GM23338 (cell line): ENCODE measurements around the gene KAZALD1. TPM values are rescaled to one million over a fixed set of nuclear protein-coding genes. Genes with fewer than 3 reads are reported as not detected.

ENCODE experiments used
- ATAC-seq: fragments of 200-7000 bp; cut with Tn5 transposase; 3 replicates; pipeline ENCODE4 v1.9.1; 2020
- DNase-seq: peaks from one replicate; pipeline ENCODE4 v3.0.0-alpha.2; 2015; ENCODE audit warnings: low spot score
- H2AFZ ChIP-seq: fragments of 200-600 bp; sonication (generic); 2 replicates; pipeline ENCODE4 v1.8.0; 2016; ENCODE audit warnings: antibody characterized with exemption, mild to moderate bottlenecking, moderate library complexity
- H3F3A ChIP-seq: fragments of 200-600 bp; sonication (generic); replicated peaks from 2 replicates; pipeline ENCODE4 v1.8.0; 2017; ENCODE audit warnings: antibody characterized with exemption, mixed run types, low read depth
- H3K27ac ChIP-seq: fragments of 200-600 bp; sonication (generic); 2 replicates; pipeline ENCODE4 v1.6.1; 2016; ENCODE audit warnings: low read depth
- H3K27me3 ChIP-seq: fragments of 200-600 bp; sonication (generic); 2 replicates; pipeline ENCODE4 v1.8.0; 2016; ENCODE audit warnings: mild to moderate bottlenecking, mixed run types, moderate library complexity; ENCODE audit not compliant: insufficient read depth
- H3K36me3 ChIP-seq: fragments of 200-600 bp; sonication (generic); 2 replicates; pipeline ENCODE4 v1.8.0; 2016; ENCODE audit warnings: mild to moderate bottlenecking; ENCODE audit not compliant: insufficient read depth
- H3K4me1 ChIP-seq: fragments of 200-600 bp; sonication (generic); 2 replicates; pipeline ENCODE4 v1.8.0; 2016; ENCODE audit warnings: mild to moderate bottlenecking, moderate library complexity; ENCODE audit not compliant: insufficient read depth
- H3K4me2 ChIP-seq: fragments of 200-600 bp; sonication (generic); 2 replicates; pipeline ENCODE4 v1.7.1; 2017; ENCODE audit warnings: mixed run types
- H3K4me3 ChIP-seq: fragments of 200-600 bp; sonication (generic); 2 replicates; pipeline ENCODE4 v1.6.1; 2016; ENCODE audit warnings: mixed run types
- H3K79me2 ChIP-seq: fragments of 200-600 bp; sonication (generic); replicated peaks from 2 replicates; pipeline ENCODE4 v1.8.0; 2017; ENCODE audit warnings: mild to moderate bottlenecking; ENCODE audit not compliant: insufficient read depth
- H3K9me2 ChIP-seq: fragments of 200-600 bp; sonication (generic); 2 replicates; pipeline ENCODE4 v1.8.0; 2017; ENCODE audit not compliant: insufficient read depth
- H4K20me1 ChIP-seq: fragments of 200-600 bp; sonication (generic); replicated peaks from 2 replicates; pipeline ENCODE4 v1.8.0; 2017; ENCODE audit warnings: mild to moderate bottlenecking; ENCODE audit not compliant: insufficient read depth
- H3K27ac Mint-ChIP-seq: 2 replicates; pipeline ENCODE4 v1.8.0; 2020; ENCODE audit warnings: inconsistent platforms, mild to moderate bottlenecking, moderate library complexity, mixed read lengths
- H3K27me3 Mint-ChIP-seq: 3 replicates; pipeline ENCODE4 v1.8.0; 2022; ENCODE audit warnings: low read depth, mild to moderate bottlenecking, moderate library complexity, mixed read lengths, inconsistent platforms; ENCODE audit not compliant: insufficient read depth, poor library complexity
- H3K36me3 Mint-ChIP-seq: 3 replicates; pipeline ENCODE4 v1.8.0; 2021; ENCODE audit warnings: low read depth, mild to moderate bottlenecking, inconsistent platforms, moderate library complexity, mixed read lengths
- H3K4me1 Mint-ChIP-seq: 3 replicates; pipeline ENCODE4 v1.8.0; 2020; ENCODE audit warnings: mild to moderate bottlenecking, inconsistent platforms, mixed read lengths
- H3K4me3 Mint-ChIP-seq: 3 replicates; pipeline ENCODE4 v1.8.0; 2021; ENCODE audit warnings: moderate library complexity, mild to moderate bottlenecking, inconsistent platforms, mixed read lengths
- H3K9me3 Mint-ChIP-seq: 3 replicates; pipeline ENCODE4 v1.8.0; 2020; ENCODE audit warnings: moderate library complexity, mild to moderate bottlenecking, inconsistent platforms, mixed read lengths
- CREB1 ChIP-seq: fragments of 250-450 bp; sonication (Bioruptor Pico); IDR thresholded peaks from 2 replicates; pipeline ENCODE4 v1.5.0; 2020; ENCODE audit warnings: low read depth, mild to moderate bottlenecking, moderate library complexity
- ETS1 ChIP-seq: IDR thresholded peaks from 2 replicates; pipeline ENCODE4 v1.6.1; 2016; ENCODE audit warnings: antibody characterized with exemption
- EZH2 ChIP-seq: fragments of 200-600 bp; sonication (generic); IDR thresholded peaks from one replicate; pipeline ENCODE4 v1.8.0; 2017; ENCODE audit warnings: antibody characterized with exemption, mild to moderate bottlenecking, low read depth; ENCODE audit not compliant: unreplicated experiment
- JUNB ChIP-seq: IDR thresholded peaks from one replicate; pipeline ENCODE4 v1.6.1; 2016; ENCODE audit warnings: antibody characterized with exemption; ENCODE audit not compliant: unreplicated experiment
- NANOG ChIP-seq: IDR thresholded peaks from 2 replicates; pipeline ENCODE4 v1.6.1; 2016; ENCODE audit warnings: antibody characterized with exemption, borderline replicate concordance
- POLR2AphosphoS5 ChIP-seq: IDR thresholded peaks from 2 replicates; pipeline ENCODE4 v1.6.1; 2016; ENCODE audit warnings: antibody characterized with exemption, low read depth
- STAT1 ChIP-seq: IDR thresholded peaks from one replicate; pipeline ENCODE4 v1.6.1; 2016; ENCODE audit warnings: antibody characterized with exemption; ENCODE audit not compliant: unreplicated experiment
- ZNF331 ChIP-seq: fragments of 250-450 bp; sonication (Bioruptor Pico); IDR thresholded peaks from 2 replicates; pipeline ENCODE4 v1.5.0; 2020; ENCODE audit warnings: low read depth, mild to moderate bottlenecking, moderate library complexity
- long read RNA-seq: library from polyadenylated mRNA; unstranded; transcript quantifications from one replicate; pipeline ENCODE4 v2.0.0, GENCODE V29; 2020; ENCODE audit not compliant: unreplicated experiment
- polyA plus RNA-seq: library from polyadenylated mRNA; unstranded; fragments of >200 nt; fragmentation: Nextera tagmentation; extraction: Ambion mirVana; gene quantifications from 2 replicates; pipeline ENCODE4 v1.2.1, GENCODE V29; 2016
- total RNA-seq: library from RNA; depleted of rRNA; stranded (reverse); fragments of >200 nt; shearing (Covaris generic); gene quantifications from 2 replicates; pipeline ENCODE4 v1.2.3, GENCODE V29; 2014; rRNA removed
- TF ChIP-seq, protein P1 (sequence below), 2 experiments: fragments of 200-600 bp in 1 of 2; sonication (generic) in 1 of 2; conservative IDR thresholded peaks; 2 replicates each; pipeline versions ENCODE4 v1.5.1 to v1.6.1; 2016 to 2017; ENCODE audit warnings: antibody characterized with exemption in 2 of 2, low read depth in 2 of 2, mild to moderate bottlenecking in 2 of 2, moderate library complexity in 1 of 2

The KAZALD1 gene
- total RNA-seq (1.2 and 1.3 TPM in 2 replicates), polyA plus RNA-seq (0.27 and 0.75 TPM in 2 replicates)
- long read RNA-seq: 0 reads

GRCh38 chr10:101061624-101062231, at the start of gene KAZALD1:
Gene KAZALD1, plus strand, starts transcription at chr10:101061989. Its CDS starts 604 bp downstream, at chr10:101062593.
- Histone ChIP-seq H3K36me3 (no peaks in the 10 kb centered on the region), H3K79me2 (peaks cover 12% of the 10 kb centered on the region; the same call in 1 of the 2 replicates), H2AFZ (peak within 1 kb of the TSS; percentile 99), H3K4me2 (peak within 1 kb of the TSS; percentile 93), H3K4me1 (peaks cover 37% of the 10 kb centered on the region), H3K27me3 (peaks cover 57% of the 10 kb centered on the region), H3F3A (peaks cover 21% of the 10 kb centered on the region; the same call in 1 of the 2 replicates), H3K9me2 (no peaks in the 10 kb centered on the region), H3K4me3 (peak within 1 kb of the TSS; percentile 87), H3K27ac (peak within 1 kb of the TSS; percentile 88; the same call in 1 of the 2 replicates), H4K20me1 (peaks cover 20% of the 10 kb centered on the region)
- TF ChIP-seq ZNF331 (CRISPR knock-in tag): no peak
- TF ChIP-seq ETS1: no peak
- peak; percentile 74 for TF ChIP-seq EZH2
- TF ChIP-seq JUNB: no peak
- TF ChIP-seq POLR2AphosphoS5: no peak
- TF ChIP-seq CREB1 (CRISPR knock-in tag): no peak
- H3K27me3 Mint-ChIP-seq: peaks cover 66% of the 10 kb centered on the region
- DNase-seq (peak; percentile 79), ATAC-seq (peak; percentile 29)
- H3K36me3 Mint-ChIP-seq: no peaks in the 10 kb centered on the region
- peaks cover 2% of the 10 kb centered on the region; the same call in 1 of the 3 replicates for H3K9me3 Mint-ChIP-seq
- H3K27ac Mint-ChIP-seq: peak within 1 kb of the TSS; percentile 99
- H3K4me3 Mint-ChIP-seq: peak within 1 kb of the TSS; percentile 86
- H3K4me1 Mint-ChIP-seq: peaks cover 39% of the 10 kb centered on the region

- no peaks in the 10 kb centered on the region for H3K36me3 Mint-ChIP-seq
- Histone ChIP-seq H3K4me1 (peaks cover 14% of the 10 kb centered on the region; the same call in 1 of the 2 replicates), H3K27me3 (peaks cover 29% of the 10 kb centered on the region), H3K36me3 (no peaks in the 10 kb centered on the region), H3K4me2 (no peak overlapping the region), H3K79me2 (no peaks in the 10 kb centered on the region), H3K4me3 (no peak overlapping the region), H3K27ac (no peak overlapping the region), H3K9me2 (no peaks in the 10 kb centered on the region), H4K20me1 (no peaks in the 10 kb centered on the region), H2AFZ (no peak overlapping the region), H3F3A (0 out of 2 replicates have a peak, but pooled peaks cover 4% of the 10 kb centered on the region)
- H3K9me3 Mint-ChIP-seq: no peaks in the 10 kb centered on the region; the same call in 2 of the 3 replicates
- peaks cover 26% of the 10 kb centered on the region for H3K4me1 Mint-ChIP-seq
- no peak overlapping the region for H3K27ac Mint-ChIP-seq
- no peak overlapping the region for H3K4me3 Mint-ChIP-seq
- TF ChIP-seq JUNB (no peak), ETS1 (no peak), NANOG (no peak), STAT1 (no peak)
- TF ChIP-seq, protein P1, sequence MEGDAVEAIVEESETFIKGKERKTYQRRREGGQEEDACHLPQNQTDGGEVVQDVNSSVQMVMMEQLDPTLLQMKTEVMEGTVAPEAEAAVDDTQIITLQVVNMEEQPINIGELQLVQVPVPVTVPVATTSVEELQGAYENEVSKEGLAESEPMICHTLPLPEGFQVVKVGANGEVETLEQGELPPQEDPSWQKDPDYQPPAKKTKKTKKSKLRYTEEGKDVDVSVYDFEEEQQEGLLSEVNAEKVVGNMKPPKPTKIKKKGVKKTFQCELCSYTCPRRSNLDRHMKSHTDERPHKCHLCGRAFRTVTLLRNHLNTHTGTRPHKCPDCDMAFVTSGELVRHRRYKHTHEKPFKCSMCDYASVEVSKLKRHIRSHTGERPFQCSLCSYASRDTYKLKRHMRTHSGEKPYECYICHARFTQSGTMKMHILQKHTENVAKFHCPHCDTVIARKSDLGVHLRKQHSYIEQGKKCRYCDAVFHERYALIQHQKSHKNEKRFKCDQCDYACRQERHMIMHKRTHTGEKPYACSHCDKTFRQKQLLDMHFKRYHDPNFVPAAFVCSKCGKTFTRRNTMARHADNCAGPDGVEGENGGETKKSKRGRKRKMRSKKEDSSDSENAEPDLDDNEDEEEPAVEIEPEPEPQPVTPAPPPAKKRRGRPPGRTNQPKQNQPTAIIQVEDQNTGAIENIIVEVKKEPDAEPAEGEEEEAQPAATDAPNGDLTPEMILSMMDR (conservative IDR thresholded peaks at IDR 0.05; ENCODE audit: low read depth in 2 of 2): peak; percentile 91 to 96
- peaks cover 45% of the 10 kb centered on the region for H3K27me3 Mint-ChIP-seq
- DNase-seq (peak; percentile 90), ATAC-seq (peak; percentile 65)
Measured at GRCh38 chr10:101012525-101013364, 49.0 kb upstream of the KAZALD1 start.
